HepG2 (cell line): ENCODE measurements around the gene PSMD5. TPM values are rescaled to one million over a fixed set of nuclear protein-coding genes. Genes with fewer than 3 reads are reported as not detected.

Experiments
- CBFB ChIP-seq: sonication (generic); formaldehyde crosslinking; IDR thresholded peaks from 2 replicates; pipeline ENCODE4 v1.4.0; 2020; ENCODE audit warnings: missing genetic modification reagents
- CREB1 ChIP-seq, 2 experiments: fragments of 450-650 bp in 1 of 2; IDR thresholded peaks; 2 replicates each; pipeline ENCODE4 v1.6.1; 2016 to 2017; ENCODE audit warnings: control low read depth in 1 of 2, mild to moderate bottlenecking in 1 of 2, missing compliant biosample characterization in 1 of 2, missing genetic modification characterization in 1 of 2
- ELF4 ChIP-seq: sonication (generic); formaldehyde crosslinking; IDR thresholded peaks from 2 replicates; pipeline ENCODE4 v1.5.0; 2020; ENCODE audit warnings: missing genetic modification reagents, mild to moderate bottlenecking, moderate library complexity, borderline replicate concordance
- HHEX ChIP-seq: IDR thresholded peaks from 2 replicates; pipeline ENCODE4 v1.6.1; 2016; ENCODE audit warnings: control low read depth
- HOXD1 ChIP-seq: sonication (generic); formaldehyde crosslinking; IDR thresholded peaks from 2 replicates; pipeline ENCODE4 v1.5.0; 2020; ENCODE audit warnings: missing genetic modification reagents
- JUN ChIP-seq: sonication (generic); formaldehyde crosslinking; IDR thresholded peaks from 2 replicates; pipeline ENCODE4 v1.4.0; 2020; ENCODE audit warnings: mild to moderate bottlenecking, missing genetic modification reagents
- KDM3A ChIP-seq: IDR thresholded peaks from 2 replicates; pipeline ENCODE4 v1.6.1; 2018; ENCODE audit warnings: low read depth, missing compliant biosample characterization
- MBNL3 ChIP-seq: fragments of 250-450 bp; sonication (Bioruptor Pico); conservative IDR thresholded peaks from 2 replicates; pipeline ENCODE4 v1.8.0; 2022; ENCODE audit warnings: mild to moderate bottlenecking, inconsistent platforms
- SIX4 ChIP-seq: sonication (generic); formaldehyde crosslinking; IDR thresholded peaks from 2 replicates; pipeline ENCODE4 v1.4.0; 2020; ENCODE audit warnings: missing genetic modification reagents
- SSRP1 ChIP-seq: IDR thresholded peaks from 2 replicates; pipeline ENCODE4 v1.6.1; 2016; ENCODE audit warnings: control low read depth
- TARDBP ChIP-seq: sonication (generic); formaldehyde crosslinking; IDR thresholded peaks from 2 replicates; pipeline ENCODE4 v1.8.0; 2022; ENCODE audit warnings: mild to moderate bottlenecking, missing genetic modification reagents
- TBX2 ChIP-seq: sonication (generic); formaldehyde crosslinking; IDR thresholded peaks from 2 replicates; pipeline ENCODE4 v1.5.0; 2020; ENCODE audit warnings: missing genetic modification reagents, mild to moderate bottlenecking, borderline replicate concordance
- ZFP90 ChIP-seq: sonication (generic); formaldehyde crosslinking; IDR thresholded peaks from 2 replicates; pipeline ENCODE4 v1.8.0; 2022; ENCODE audit warnings: missing genetic modification reagents, mild to moderate bottlenecking, inconsistent platforms, borderline replicate concordance
- ZNF350 ChIP-seq: sonication (generic); formaldehyde crosslinking; IDR thresholded peaks from 2 replicates; pipeline ENCODE4 v1.4.0; 2020; ENCODE audit warnings: mild to moderate bottlenecking, low read depth, missing genetic modification reagents, borderline replicate concordance
- ZNF441 ChIP-seq: sonication (generic); formaldehyde crosslinking; IDR thresholded peaks from 2 replicates; pipeline ENCODE4 v1.7.0; 2021; ENCODE audit warnings: missing genetic modification reagents, borderline replicate concordance
- polyA plus RNA-seq, 8 experiments: library from polyadenylated mRNA; depleted of rRNA in 3 of 8; stranded (reverse) in 7 of 8; unstranded in 1 of 8; fragments of >200 nt; fragmentation: Illumina TruSeq in 4 of 8; extraction: Trizol in 4 of 8; gene quantifications; 2 replicates each; pipeline versions ENCODE4 v1.2.1 to v1.2.3, GENCODE V29; 2011 to 2016; ENCODE audit warnings: low read depth in 4 of 8, missing spikeins in 1 of 8, mixed read lengths in 1 of 8; ENCODE audit not compliant: insufficient read depth in 1 of 8
- total RNA-seq, 5 experiments: library from RNA; depleted of rRNA; stranded (reverse); fragments of >200 nt; fragmentation: Illumina TruSeq; extraction: Trizol; gene quantifications; 2 replicates each; pipeline ENCODE4 v1.2.3, GENCODE V29; 2016; ENCODE audit warnings: low read depth in 1 of 5
- TF ChIP-seq, protein P1 (sequence below): sonication (generic); formaldehyde crosslinking; IDR thresholded peaks from 2 replicates; pipeline ENCODE4 v1.4.0; 2020; ENCODE audit warnings: mild to moderate bottlenecking, missing genetic modification reagents
- TF ChIP-seq, protein P2 (sequence below): sonication (generic); formaldehyde crosslinking; IDR thresholded peaks from 2 replicates; pipeline ENCODE4 v1.4.0; 2020; ENCODE audit warnings: mild to moderate bottlenecking, missing genetic modification reagents, borderline replicate concordance
- TF ChIP-seq, protein P3 (sequence below): IDR thresholded peaks from 2 replicates; pipeline ENCODE4 v1.6.1; 2016; ENCODE audit warnings: low read depth, missing genetic modification reagents, missing compliant biosample characterization
- TF ChIP-seq, protein P4 (sequence below): sonication (generic); formaldehyde crosslinking; IDR thresholded peaks from 2 replicates; pipeline ENCODE4 v1.5.0; 2020; ENCODE audit warnings: mild to moderate bottlenecking, missing genetic modification reagents

PSMD5 gene
- total and polyA plus RNA-seq, 2 of the 13 experiments (the other 11 are each of a cell fraction or from before 2014, with no cell fraction given): 12.7 to 18.1 TPM

DNA sequence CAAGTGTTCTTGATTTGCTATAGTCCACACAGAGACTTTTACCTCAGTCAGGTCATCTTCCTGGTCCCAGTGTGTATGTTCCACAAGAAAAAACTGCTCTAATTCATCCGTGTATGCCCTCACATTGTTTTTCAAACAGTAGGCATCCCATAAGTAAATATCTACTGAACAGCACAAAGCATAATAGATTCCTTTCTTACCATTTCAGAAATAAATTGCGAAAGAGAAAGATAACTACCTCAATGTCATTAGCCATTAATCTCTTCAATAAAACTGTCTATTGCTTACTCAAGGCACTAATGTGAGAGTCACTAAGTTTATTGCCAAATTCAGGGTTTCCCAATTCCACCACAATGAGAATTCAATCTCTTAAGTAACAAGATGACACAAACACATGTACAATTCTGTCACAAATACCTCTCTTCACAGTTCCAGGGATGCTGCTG, 59.1 kb downstream of the PSMD5 start (continued):
- TF ChIP-seq, protein P1, sequence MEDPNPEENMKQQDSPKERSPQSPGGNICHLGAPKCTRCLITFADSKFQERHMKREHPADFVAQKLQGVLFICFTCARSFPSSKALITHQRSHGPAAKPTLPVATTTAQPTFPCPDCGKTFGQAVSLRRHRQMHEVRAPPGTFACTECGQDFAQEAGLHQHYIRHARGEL (CRISPR knock-in tag): no peak
- TF ChIP-seq TARDBP (CRISPR knock-in tag) (no peak), CREB1 (IDR thresholded peaks at IDR 0.05) (no peak), CREB1 (CRISPR knock-in tag; IDR thresholded peaks at IDR 0.05) (peak; percentile 24; the same call in 1 of the 2 replicates), KDM3A (CRISPR knock-in tag) (no peak), SSRP1 (CRISPR knock-in tag) (no peak), ZFP90 (CRISPR knock-in tag) (no peak), CBFB (CRISPR knock-in tag) (no peak), HHEX (CRISPR knock-in tag) (no peak), ELF4 (CRISPR knock-in tag) (no peak), ZNF441 (CRISPR knock-in tag) (no peak), ZNF350 (CRISPR knock-in tag) (no peak), JUN (CRISPR knock-in tag) (no peak), SIX4 (CRISPR knock-in tag) (no peak), MBNL3 (no peak), HOXD1 (CRISPR knock-in tag) (no peak), TBX2 (CRISPR knock-in tag) (no peak)
- TF ChIP-seq, protein P2, sequence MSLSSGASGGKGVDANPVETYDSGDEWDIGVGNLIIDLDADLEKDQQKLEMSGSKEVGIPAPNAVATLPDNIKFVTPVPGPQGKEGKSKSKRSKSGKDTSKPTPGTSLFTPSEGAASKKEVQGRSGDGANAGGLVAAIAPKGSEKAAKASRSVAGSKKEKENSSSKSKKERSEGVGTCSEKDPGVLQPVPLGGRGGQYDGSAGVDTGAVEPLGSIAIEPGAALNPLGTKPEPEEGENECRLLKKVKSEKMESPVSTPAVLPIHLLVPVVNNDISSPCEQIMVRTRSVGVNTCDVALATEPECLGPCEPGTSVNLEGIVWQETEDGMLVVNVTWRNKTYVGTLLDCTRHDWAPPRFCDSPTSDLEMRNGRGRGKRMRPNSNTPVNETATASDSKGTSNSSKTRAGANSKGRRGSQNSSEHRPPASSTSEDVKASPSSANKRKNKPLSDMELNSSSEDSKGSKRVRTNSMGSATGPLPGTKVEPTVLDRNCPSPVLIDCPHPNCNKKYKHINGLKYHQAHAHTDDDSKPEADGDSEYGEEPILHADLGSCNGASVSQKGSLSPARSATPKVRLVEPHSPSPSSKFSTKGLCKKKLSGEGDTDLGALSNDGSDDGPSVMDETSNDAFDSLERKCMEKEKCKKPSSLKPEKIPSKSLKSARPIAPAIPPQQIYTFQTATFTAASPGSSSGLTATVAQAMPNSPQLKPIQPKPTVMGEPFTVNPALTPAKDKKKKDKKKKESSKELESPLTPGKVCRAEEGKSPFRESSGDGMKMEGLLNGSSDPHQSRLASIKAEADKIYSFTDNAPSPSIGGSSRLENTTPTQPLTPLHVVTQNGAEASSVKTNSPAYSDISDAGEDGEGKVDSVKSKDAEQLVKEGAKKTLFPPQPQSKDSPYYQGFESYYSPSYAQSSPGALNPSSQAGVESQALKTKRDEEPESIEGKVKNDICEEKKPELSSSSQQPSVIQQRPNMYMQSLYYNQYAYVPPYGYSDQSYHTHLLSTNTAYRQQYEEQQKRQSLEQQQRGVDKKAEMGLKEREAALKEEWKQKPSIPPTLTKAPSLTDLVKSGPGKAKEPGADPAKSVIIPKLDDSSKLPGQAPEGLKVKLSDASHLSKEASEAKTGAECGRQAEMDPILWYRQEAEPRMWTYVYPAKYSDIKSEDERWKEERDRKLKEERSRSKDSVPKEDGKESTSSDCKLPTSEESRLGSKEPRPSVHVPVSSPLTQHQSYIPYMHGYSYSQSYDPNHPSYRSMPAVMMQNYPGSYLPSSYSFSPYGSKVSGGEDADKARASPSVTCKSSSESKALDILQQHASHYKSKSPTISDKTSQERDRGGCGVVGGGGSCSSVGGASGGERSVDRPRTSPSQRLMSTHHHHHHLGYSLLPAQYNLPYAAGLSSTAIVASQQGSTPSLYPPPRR (CRISPR knock-in tag): no peak
- TF ChIP-seq, protein P3, sequence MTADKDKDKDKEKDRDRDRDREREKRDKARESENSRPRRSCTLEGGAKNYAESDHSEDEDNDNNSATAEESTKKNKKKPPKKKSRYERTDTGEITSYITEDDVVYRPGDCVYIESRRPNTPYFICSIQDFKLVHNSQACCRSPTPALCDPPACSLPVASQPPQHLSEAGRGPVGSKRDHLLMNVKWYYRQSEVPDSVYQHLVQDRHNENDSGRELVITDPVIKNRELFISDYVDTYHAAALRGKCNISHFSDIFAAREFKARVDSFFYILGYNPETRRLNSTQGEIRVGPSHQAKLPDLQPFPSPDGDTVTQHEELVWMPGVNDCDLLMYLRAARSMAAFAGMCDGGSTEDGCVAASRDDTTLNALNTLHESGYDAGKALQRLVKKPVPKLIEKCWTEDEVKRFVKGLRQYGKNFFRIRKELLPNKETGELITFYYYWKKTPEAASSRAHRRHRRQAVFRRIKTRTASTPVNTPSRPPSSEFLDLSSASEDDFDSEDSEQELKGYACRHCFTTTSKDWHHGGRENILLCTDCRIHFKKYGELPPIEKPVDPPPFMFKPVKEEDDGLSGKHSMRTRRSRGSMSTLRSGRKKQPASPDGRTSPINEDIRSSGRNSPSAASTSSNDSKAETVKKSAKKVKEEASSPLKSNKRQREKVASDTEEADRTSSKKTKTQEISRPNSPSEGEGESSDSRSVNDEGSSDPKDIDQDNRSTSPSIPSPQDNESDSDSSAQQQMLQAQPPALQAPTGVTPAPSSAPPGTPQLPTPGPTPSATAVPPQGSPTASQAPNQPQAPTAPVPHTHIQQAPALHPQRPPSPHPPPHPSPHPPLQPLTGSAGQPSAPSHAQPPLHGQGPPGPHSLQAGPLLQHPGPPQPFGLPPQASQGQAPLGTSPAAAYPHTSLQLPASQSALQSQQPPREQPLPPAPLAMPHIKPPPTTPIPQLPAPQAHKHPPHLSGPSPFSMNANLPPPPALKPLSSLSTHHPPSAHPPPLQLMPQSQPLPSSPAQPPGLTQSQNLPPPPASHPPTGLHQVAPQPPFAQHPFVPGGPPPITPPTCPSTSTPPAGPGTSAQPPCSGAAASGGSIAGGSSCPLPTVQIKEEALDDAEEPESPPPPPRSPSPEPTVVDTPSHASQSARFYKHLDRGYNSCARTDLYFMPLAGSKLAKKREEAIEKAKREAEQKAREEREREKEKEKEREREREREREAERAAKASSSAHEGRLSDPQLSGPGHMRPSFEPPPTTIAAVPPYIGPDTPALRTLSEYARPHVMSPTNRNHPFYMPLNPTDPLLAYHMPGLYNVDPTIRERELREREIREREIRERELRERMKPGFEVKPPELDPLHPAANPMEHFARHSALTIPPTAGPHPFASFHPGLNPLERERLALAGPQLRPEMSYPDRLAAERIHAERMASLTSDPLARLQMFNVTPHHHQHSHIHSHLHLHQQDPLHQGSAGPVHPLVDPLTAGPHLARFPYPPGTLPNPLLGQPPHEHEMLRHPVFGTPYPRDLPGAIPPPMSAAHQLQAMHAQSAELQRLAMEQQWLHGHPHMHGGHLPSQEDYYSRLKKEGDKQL (CRISPR knock-in tag): no peak
- TF ChIP-seq, protein P4, sequence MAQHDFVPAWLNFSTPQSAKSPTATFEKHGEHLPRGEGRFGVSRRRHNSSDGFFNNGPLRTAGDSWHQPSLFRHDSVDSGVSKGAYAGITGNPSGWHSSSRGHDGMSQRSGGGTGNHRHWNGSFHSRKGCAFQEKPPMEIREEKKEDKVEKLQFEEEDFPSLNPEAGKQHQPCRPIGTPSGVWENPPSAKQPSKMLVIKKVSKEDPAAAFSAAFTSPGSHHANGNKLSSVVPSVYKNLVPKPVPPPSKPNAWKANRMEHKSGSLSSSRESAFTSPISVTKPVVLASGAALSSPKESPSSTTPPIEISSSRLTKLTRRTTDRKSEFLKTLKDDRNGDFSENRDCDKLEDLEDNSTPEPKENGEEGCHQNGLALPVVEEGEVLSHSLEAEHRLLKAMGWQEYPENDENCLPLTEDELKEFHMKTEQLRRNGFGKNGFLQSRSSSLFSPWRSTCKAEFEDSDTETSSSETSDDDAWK (CRISPR knock-in tag): no peak
